ENCODE results near the gene SMIM41. TPM values are rescaled to one million over a fixed set of nuclear protein-coding genes. Genes with fewer than 3 reads are reported as not detected.

The SMIM41 gene
- polyA plus RNA-seq, 2 of the 4 experiments (the other 2 are of a cell fraction) = not detected

DNA sequence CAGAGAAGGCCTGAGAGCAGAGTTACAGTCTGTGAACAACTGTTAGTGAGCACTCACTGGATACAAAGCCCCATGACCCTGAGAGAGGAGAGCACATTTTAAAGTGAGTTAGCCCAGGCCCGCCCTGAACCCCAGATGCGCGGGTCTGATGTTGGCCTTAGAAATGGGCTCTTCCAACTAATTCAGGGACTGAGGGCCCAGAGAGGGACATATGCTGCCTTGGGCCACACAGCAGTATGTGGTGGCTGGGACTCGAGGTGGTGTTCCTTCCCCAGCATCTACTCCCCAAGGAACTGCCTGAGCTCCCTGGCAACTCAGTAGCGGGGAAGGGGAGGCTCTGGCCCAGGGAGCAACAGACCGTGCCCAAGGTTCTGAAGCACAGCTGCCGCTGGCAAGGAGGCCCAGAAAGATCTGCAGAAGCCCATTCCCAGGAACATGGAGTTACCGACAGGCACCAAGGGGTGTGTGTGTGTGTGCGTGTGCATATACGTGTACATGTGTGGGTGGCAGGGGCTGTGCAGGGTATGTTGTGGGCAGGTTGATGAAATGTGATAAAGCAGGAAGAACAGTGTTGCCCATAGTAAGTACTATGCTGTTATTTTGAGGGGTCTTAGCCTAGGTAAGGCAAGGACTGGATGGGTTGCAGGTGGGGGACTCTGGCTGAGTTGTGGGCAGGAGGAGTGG is 71.8 kb downstream of the SMIM41 start:
- Histone ChIP-seq H3K4me2 (peak overlapping the region; percentile 97), H3K4me1 (peaks cover 94% of the 10 kb centered on the region), H3K4me3 (no peak overlapping the region), H3K9me3 (no peaks in the 10 kb centered on the region), H3K27ac (peak overlapping the region; percentile 100)
- POLR2A ChIA-PET = no interaction called here
- CTCF ChIA-PET = interaction anchor here (0.8 to 19.3 kb wide), 22 partner anchors 8 to 830 kb away, joined by 3 to 833 read pairs (median 4); no protein-coding TSS in a partner anchor
- DNase-seq (ENCODE audit: low read depth in 1 of 2, low spot score in 1 of 2) = peak in 1 of 2 experiments; percentile 57
- no peak for FAIRE-seq
- 90% methylated on average over 10 of the region's 10 CpGs for WGBS (ENCODE audit: missing lambda C conversion rate)
- ATAC-seq = no peak
- TF ChIP-seq ESRRA (IDR thresholded peaks at IDR 0.05; ENCODE audit: borderline replicate concordance, low read length) = no peak
- TF ChIP-seq CHD4 (IDR thresholded peaks at IDR 0.05; ENCODE audit: borderline replicate concordance) = no peak
- no peak for TF ChIP-seq GATA3 (IDR thresholded peaks at IDR 0.05; ENCODE audit: borderline replicate concordance)
- TF ChIP-seq RFX5 (IDR thresholded peaks at IDR 0.05) = no peak
- no peak for TF ChIP-seq JUNB (IDR thresholded peaks at IDR 0.05)
- no peak for TF ChIP-seq EHF (CRISPR knock-in tag; IDR thresholded peaks at IDR 0.05)
- TF ChIP-seq ZFP36 (IDR thresholded peaks at IDR 0.05; ENCODE audit: borderline replicate concordance, partially characterized antibody) = peak; percentile 75
- no peak for TF ChIP-seq MAZ (IDR thresholded peaks at IDR 0.05; ENCODE audit: borderline replicate concordance, low read depth, low read length)
- TF ChIP-seq FOXS1 (CRISPR knock-in tag; IDR thresholded peaks at IDR 0.05) = no peak
- TF ChIP-seq TFCP2L1 (CRISPR knock-in tag; IDR thresholded peaks at IDR 0.05) = no peak
- TF ChIP-seq ZC3H11A (IDR thresholded peaks at IDR 0.05) = no peak
- no peak for TF ChIP-seq ATOH8 (CRISPR knock-in tag; IDR thresholded peaks at IDR 0.05; ENCODE audit: low read depth)
- TF ChIP-seq NFE2L2 (conservative IDR thresholded peaks at IDR 0.05; ENCODE audit: low read length) = no peak
- peak; percentile 33 for TF ChIP-seq POLR2A (IDR thresholded peaks at IDR 0.05; ENCODE audit: low read length)
- TF ChIP-seq PHF8 (IDR thresholded peaks at IDR 0.05; ENCODE audit: borderline replicate concordance, low read depth) = no peak
- TF ChIP-seq POLR2AphosphoS2 (conservative IDR thresholded peaks at IDR 0.05; ENCODE audit: low read length) = no peak
- TF ChIP-seq KDM1A (IDR thresholded peaks at IDR 0.05; ENCODE audit: low read depth) = peak; percentile 72
- TF ChIP-seq, protein P1, sequence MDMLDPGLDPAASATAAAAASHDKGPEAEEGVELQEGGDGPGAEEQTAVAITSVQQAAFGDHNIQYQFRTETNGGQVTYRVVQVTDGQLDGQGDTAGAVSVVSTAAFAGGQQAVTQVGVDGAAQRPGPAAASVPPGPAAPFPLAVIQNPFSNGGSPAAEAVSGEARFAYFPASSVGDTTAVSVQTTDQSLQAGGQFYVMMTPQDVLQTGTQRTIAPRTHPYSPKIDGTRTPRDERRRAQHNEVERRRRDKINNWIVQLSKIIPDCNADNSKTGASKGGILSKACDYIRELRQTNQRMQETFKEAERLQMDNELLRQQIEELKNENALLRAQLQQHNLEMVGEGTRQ (IDR thresholded peaks at IDR 0.05) = no peak
- TF ChIP-seq FOSL2 (IDR thresholded peaks at IDR 0.05) = no peak
- peak; percentile 21; the same call in 1 of the 2 replicates for TF ChIP-seq FOSL2 (CRISPR knock-in tag; IDR thresholded peaks at IDR 0.05)
- TF ChIP-seq, protein P2, sequence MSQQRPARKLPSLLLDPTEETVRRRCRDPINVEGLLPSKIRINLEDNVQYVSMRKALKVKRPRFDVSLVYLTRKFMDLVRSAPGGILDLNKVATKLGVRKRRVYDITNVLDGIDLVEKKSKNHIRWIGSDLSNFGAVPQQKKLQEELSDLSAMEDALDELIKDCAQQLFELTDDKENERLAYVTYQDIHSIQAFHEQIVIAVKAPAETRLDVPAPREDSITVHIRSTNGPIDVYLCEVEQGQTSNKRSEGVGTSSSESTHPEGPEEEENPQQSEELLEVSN (IDR thresholded peaks at IDR 0.05; ENCODE audit: borderline replicate concordance, low read depth) = no peak
- no peak for TF ChIP-seq SMC3 (IDR thresholded peaks at IDR 0.05)
- TF ChIP-seq, protein P3, sequence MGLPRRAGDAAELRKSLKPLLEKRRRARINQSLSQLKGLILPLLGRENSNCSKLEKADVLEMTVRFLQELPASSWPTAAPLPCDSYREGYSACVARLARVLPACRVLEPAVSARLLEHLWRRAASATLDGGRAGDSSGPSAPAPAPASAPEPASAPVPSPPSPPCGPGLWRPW (IDR thresholded peaks at IDR 0.05) = no peak
- TF ChIP-seq REST (IDR thresholded peaks at IDR 0.05) = no peak
- no peak for TF ChIP-seq ELK1 (IDR thresholded peaks at IDR 0.05; ENCODE audit: low read depth, low read length)
- TF ChIP-seq HOXA7 (CRISPR knock-in tag; IDR thresholded peaks at IDR 0.05) = no peak
- no peak for TF ChIP-seq NR3C1 (IDR thresholded peaks at IDR 0.05)
- peak; percentile 71; the same call in 1 of the 2 replicates for TF ChIP-seq HEYL (CRISPR knock-in tag; IDR thresholded peaks at IDR 0.05)
- no peak for TF ChIP-seq EHMT2 (IDR thresholded peaks at IDR 0.05; ENCODE audit: low read depth)
- TF ChIP-seq MAX (IDR thresholded peaks at IDR 0.05) = no peak
- TF ChIP-seq RARB (CRISPR knock-in tag; IDR thresholded peaks at IDR 0.05) = 0 out of 2 replicates have a peak, but pooled peaks have one; percentile 8
- no peak for TF ChIP-seq CBX2 (IDR thresholded peaks at IDR 0.05; ENCODE audit: borderline replicate concordance, low read depth)
- no peak for TF ChIP-seq BHLHE40 (IDR thresholded peaks at IDR 0.05; ENCODE audit: low read depth, low read length)
- TF ChIP-seq SREBF2 (IDR thresholded peaks at IDR 0.05) = no peak
- no peak for TF ChIP-seq MYC (IDR thresholded peaks at IDR 0.05; ENCODE audit: borderline replicate concordance, low read length)
- no peak for TF ChIP-seq TP53 (CRISPR knock-in tag; IDR thresholded peaks at IDR 0.05)
